NCI-H1436 (cell line): ENCODE results near the gene PLEKHN1.
"Not testable (repeated sequence)": the region's sequence is repeated elsewhere in the genome, so short reads cannot be mapped to it uniquely, and the experiment has no call there.

ENCODE experiments used
- DNase-seq: peaks from one replicate; lab custom pipeline; 2025; lab: John Stamatoyannopoulos, UW

Gene PLEKHN1

DNA sequence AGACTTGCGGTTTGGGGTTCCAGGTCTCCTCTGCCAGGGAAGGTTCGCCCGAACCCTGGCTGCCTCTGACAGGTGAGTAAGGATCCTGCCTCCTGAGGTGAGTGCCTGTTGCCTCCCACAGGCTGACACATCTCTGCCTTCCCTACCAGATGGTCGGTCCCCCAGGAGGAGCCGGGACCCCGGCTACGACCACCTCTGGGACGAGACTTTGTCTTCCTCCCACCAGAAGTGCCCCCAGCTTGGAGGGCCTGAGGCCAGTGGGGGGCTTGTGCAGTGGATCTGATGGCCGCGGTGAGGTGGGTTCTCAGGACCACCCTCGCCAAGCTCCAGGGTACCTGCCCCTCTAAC lies 8.0 kb downstream of the PLEKHN1 start:
- DNase-seq = no peak

DNA sequence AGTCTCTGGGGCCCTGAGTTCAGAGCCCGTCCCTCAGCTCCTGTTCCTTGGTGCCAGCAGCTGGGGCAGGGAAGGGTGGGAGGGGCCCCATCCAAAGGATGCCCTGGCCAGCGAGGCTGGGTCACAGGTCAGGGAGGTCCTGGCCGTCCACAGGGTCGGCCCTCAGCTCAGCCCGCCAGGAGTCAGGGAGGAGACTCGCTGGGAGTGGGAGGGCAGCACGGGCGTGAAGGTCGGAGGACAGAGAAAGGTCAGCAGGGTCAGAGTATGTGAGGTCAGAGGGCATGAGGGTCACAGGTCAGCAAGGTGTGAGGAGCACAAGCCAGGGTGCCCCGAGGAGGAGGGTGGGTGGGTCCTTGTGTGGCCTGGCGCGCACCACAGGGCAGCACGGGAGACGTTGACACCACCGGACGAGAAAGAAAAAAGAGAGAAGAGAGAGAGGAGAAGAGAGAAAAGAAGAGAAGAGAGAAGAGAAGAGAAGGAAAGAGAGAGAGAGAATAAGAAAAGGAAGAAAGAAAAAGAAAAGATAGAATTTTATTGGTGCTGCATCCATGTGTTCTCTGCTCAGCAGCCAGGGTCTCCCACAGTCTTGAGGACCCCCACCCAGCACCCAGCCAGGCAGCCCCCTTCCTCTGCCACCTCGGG lies 8.5 kb downstream of the PLEKHN1 start:
- no peak for DNase-seq

- DNase-seq = no peak
Measured at GRCh38 chr1:975365-975764, 9.1 kb downstream of the PLEKHN1 start.

DNA sequence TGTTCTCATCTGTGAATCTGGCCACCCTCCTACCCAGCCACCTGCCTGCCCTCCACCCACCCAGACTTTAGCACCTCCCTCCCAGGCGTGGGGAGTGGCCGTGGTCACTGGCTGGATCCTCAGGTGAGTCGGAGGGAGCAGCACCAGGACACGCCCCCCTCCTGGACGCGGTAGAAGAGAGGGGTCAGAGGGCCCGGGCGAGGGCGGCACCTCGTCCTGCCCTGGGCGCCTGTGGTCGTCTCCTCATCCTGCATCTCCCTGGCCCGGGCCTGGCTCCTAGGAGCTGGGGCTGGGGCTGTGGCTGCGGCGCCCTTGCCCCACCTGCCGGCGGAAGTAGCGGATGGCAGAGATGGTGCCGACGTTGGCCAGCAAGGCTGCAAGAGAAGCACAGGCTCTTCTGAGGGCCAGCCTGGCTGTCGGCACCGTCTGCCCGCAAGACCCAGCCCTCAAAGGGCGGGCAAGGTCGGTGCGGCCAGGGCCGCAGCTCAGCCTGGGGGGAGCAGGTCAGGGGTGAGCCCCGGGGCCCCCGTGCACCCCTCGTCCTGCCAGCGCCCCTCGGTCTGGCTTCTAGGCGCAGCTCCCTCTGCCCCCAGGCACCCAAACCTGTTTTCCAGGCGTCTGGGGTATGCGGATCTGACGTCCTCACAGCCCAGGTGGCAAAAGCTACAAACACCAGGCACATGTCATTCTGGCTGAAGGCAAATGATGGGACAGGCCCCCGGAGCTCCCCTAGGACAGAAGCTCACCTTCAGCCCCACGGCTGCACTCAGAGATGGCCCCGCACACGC lies 9.8 kb downstream of the PLEKHN1 start:
- peak; percentile 41 for DNase-seq

DNA sequence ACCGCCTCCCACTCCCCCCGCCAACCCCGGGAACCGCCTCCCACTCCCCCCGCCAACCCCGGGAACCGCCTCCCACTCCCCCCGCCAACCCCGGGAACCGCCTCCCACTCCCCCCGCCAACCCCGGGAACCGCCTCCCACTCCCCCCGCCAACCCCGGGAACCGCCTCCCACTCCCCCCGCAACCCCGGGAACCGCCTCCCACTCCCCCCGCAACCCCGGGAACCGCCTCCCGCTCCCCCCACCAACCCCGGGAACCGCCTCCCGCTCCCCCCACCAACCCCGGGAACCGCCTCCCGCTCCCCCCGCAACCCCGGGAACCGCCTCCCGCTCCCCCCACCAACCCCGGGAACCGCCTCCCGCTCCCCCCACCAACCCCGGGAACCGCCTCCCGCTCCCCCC lies 10.5 kb downstream of the PLEKHN1 start:
- not testable (repeated sequence) for DNase-seq

- DNase-seq = no peak
Measured at GRCh38 chr1:978069-978834, 12.0 kb downstream of the PLEKHN1 start.

GRCh38 chr1:978835-979743 lies 12.8 kb downstream of the PLEKHN1 start:
- DNase-seq = no peak

- no peak for DNase-seq
Measured at GRCh38 chr1:979744-980072, 13.4 kb downstream of the PLEKHN1 start.

DNA sequence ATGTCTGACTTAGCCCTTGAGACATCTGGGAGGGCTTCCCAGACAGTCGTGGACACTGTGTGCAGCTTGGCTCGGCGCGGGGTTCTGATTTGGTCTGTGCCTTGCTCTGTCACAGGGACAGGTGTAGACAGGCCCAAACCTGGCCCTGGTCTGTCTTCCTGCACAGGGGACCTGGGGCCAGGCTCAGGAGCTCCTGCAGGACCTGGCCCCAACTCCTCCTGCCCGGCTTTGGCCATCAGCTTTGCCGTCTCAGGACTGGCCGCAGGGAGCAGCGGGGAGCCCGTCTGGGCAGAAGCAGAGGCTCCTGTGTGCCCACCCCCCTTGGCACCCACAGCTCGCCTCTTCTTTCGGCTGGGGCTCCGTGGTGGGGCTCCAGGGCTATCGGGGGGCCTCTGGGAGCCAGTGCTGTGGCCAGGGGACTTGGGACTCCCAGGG lies 13.9 kb downstream of the PLEKHN1 start:
- no peak for DNase-seq

GRCh38 chr1:980602-981395 lies 14.5 kb downstream of the PLEKHN1 start:
- DNase-seq = no peak

DNA sequence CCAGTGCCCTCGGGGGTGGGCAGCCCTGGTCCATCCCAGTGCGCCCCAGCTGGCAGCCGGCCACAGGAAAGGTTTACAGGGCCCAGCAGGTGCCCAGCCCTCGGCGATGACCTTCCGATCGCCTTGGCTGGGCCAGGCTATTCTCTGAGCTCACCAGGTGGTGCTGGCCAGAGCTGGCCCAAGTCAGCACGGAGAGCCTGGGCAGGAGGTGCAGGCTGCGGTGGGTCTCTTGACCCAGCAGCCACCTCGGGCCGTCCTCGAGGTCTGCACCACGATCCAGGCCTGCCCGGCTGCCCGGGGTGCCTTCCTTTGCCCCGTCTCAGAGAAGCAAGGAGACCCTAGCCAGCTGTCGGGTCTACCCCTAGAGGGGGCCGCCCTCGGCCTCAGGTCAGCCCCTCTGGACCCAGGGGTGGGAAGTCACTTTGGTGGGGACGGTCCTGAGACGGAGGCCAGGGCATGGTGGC lies 15.2 kb downstream of the PLEKHN1 start:
- no peak for DNase-seq

GRCh38 chr1:981955-982558 lies 15.8 kb downstream of the PLEKHN1 start, which contains the start of gene PERM1:
PERM1 (minus strand) TSS chr1:982093; CDS start chr1:981029, 1,064 bp downstream.
- DNase-seq = no peak

DNA sequence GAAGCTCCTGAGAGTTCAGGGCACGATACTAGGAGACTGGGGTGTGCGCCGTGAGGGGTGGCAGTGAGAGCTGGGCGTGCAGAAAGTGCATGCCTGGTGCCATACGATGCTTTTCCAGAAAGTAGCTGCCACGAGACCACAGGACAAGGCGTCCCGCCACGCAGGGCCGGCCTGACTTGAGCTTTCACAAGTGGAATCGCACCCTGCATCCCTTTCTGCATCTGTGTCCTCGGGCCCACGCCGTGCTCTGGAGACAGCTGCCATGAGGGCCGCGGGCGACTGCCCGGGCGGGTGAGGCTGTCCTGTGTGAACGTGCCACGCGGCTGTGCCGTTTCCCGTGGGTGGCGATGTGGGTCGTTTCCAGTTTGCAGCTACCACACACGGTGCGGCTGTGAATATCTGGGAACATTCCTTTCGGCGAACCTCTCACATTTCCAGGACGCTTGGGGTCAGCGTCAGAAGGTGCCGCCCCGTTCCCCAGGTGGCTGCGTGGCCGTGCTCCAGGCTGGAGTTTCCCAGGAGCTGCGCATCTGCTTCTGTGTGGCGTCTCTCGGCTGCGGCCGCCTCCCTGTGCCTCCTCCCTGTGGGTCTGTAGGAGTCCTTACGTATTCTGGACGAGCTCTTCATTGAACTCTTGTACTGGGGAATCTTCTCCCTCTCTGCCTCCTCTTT lies 16.6 kb downstream of the PLEKHN1 start:
- DNase-seq = no peak

- no peak for DNase-seq
Measured at GRCh38 chr1:983798-984475, 17.7 kb downstream of the PLEKHN1 start.

DNA sequence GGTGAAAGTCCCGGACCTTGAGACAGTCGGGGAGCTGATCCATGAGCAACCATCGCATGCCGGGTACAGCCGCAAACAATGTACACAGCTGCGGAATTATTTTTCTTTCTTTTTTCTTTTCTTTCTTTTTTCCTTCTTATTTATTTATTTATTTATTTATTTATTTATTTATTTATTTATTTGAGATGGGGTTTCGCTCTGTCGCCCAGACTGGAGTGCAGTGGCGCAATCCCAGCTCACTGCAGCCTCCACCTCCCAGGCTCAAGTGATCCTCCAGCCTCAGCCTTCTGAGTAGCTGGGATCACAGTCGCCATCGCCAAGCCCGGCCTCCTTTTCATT lies 18.2 kb downstream of the PLEKHN1 start:
- DNase-seq = no peak

- DNase-seq = no peak
Measured at GRCh38 chr1:985126-985525, 18.8 kb downstream of the PLEKHN1 start.

GRCh38 chr1:988061-988460 lies 21.8 kb downstream of the PLEKHN1 start:
- DNase-seq = not testable (repeated sequence)

- not testable (repeated sequence) for DNase-seq
Measured at GRCh38 chr1:991275-991674, 25.0 kb downstream of the PLEKHN1 start.

GRCh38 chr1:991895-992294 lies 25.6 kb downstream of the PLEKHN1 start:
- DNase-seq = no peak

DNA sequence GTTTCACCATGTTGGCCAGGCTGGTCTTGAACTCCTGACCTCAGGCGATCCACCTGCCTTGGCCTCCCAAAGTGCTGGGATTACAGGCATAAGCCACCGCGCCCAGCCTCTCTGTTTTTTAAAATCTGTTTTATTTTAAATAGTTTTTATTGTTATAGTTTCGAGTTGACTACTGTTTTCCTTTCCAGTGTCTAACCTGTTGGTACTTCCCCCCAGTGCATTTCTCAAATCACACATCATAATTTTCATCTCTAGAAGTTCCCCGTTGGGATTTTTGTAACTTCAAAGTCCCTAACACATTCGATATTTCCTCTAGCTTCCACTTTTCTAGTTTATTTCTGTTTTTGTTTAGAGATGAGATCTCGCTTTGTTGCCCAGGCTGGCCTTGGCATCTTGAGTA lies 26.1 kb downstream of the PLEKHN1 start:
- DNase-seq = no peak
